Measurements from ENCODE around the gene CEP290. TPM values are rescaled to one million over a fixed set of nuclear protein-coding genes. Genes with fewer than 3 reads are reported as not detected.

CEP290 gene
- total RNA-seq, 1 experiment from 2014 or later: 12.8 TPM

GRCh38 chr12:88029093-88029665 lies 112.7 kb downstream of the CEP290 start, which contains the start of gene C12orf50:
TSS of gene C12orf50 (minus strand) at chr12:88029401. CDS start at chr12:88026962, 2,439 bp downstream.
- Histone ChIP-seq H2BK5ac (ENCODE audit: insufficient read length, low read length) (no peak within 1 kb of the TSS), H3K56ac (ENCODE audit: insufficient read length, low read depth, low read length) (no peak within 1 kb of the TSS), H3K18ac (ENCODE audit: insufficient read length, low read depth, low read length) (no peak within 1 kb of the TSS), H3K79me1 (ENCODE audit: insufficient read depth, low read depth, low read length, poor library complexity, severe bottlenecking) (no peaks in the 10 kb centered on the region), H2BK20ac (ENCODE audit: low read depth, low read length, poor library complexity, severe bottlenecking) (no peak within 1 kb of the TSS), H2BK15ac (ENCODE audit: low read depth, low read length) (no peak within 1 kb of the TSS), H3K79me2 (ENCODE audit: insufficient read depth, low read length) (no peaks in the 10 kb centered on the region), H3K9ac (ENCODE audit: extremely low read depth, insufficient read length, low read length) (no peak within 1 kb of the TSS), H4K8ac (replicated peaks; ENCODE audit: insufficient read length, low read depth, low read length) (no peak within 1 kb of the TSS), H3K23ac (ENCODE audit: insufficient read length, low read depth, low read length) (no peak within 1 kb of the TSS), H3K9me3 (ENCODE audit: control insufficient read depth, low read depth, low read length) (no peaks in the 10 kb centered on the region), H3K23me2 (ENCODE audit: insufficient read length, low read depth, low read length, poor library complexity, severe bottlenecking) (no peaks in the 10 kb centered on the region), H2BK120ac (ENCODE audit: low read depth, low read length, poor library complexity, severe bottlenecking) (no peak within 1 kb of the TSS), H3K27ac (ENCODE audit: insufficient read length, low read depth, low read length) (no peak within 1 kb of the TSS), H2AFZ (ENCODE audit: low read length) (no peak within 1 kb of the TSS), H4K20me1 (ENCODE audit: control insufficient read depth, insufficient read depth, insufficient read length) (no peaks in the 10 kb centered on the region), H2BK12ac (ENCODE audit: insufficient read length, low read depth, low read length) (no peak within 1 kb of the TSS), H3T11ph (ENCODE audit: low read length) (no peak within 1 kb of the TSS), H4K5ac (ENCODE audit: insufficient read length, low read depth, low read length) (no peak within 1 kb of the TSS), H3K27me3 (ENCODE audit: insufficient read depth, low read length) (no peaks in the 10 kb centered on the region), H3K4ac (ENCODE audit: low read depth, low read length) (no peak within 1 kb of the TSS), H2AK5ac (ENCODE audit: insufficient read length, low read length) (no peak within 1 kb of the TSS), H3K4me1 (ENCODE audit: insufficient read depth, low read length) (no peaks in the 10 kb centered on the region), H3K14ac (ENCODE audit: insufficient read depth, low read length) (no peak within 1 kb of the TSS), H4K91ac (ENCODE audit: insufficient read length, low read depth, low read length) (no peak within 1 kb of the TSS), H3K4me2 (ENCODE audit: insufficient read depth, insufficient read length, low read length) (no peak within 1 kb of the TSS)
- Mint-ChIP-seq H3K36me3 (ENCODE audit: insufficient read depth in 1 of 3, low read depth in 3 of 3) (peaks cover 7 to 12% (median 9%) of the 10 kb centered on the region in 3 experiments; a peak in 5 of 7 replicates), H3K4me3 (no peak within 1 kb of the TSS), H3K9me3 (peaks cover 7 to 20% of the 10 kb centered on the region in 2 experiments), H3K27ac (no peak within 1 kb of the TSS), H3K27me3 (ENCODE audit: low read depth) (no peaks in the 10 kb centered on the region), H3K4me1 (no peaks in the 10 kb centered on the region)
- WGBS (ENCODE audit: extremely low coverage, insufficient read length, low lambda C conversion rate): no CpG with 5 or more reads among the region's 3 CpGs
- no peak for TF ChIP-seq CTCF (conservative IDR thresholded peaks at IDR 0.05)
- no peak for DNase-seq

Measured in H9 (cell line).